ENCODE data around the gene EI24.

The EI24 gene

GRCh38 chr11:125542709-125543108, 26.6 kb upstream of the EI24 start:
- no peak for DNase-seq
- Histone ChIP-seq H3K9me3 (ENCODE audit: severe bottlenecking) (peaks cover 3% of the 10 kb centered on the region), H3K36me3 (no peaks in the 10 kb centered on the region), H3K27ac (no peak overlapping the region), H3K27me3 (ENCODE audit: insufficient read depth, low read depth, severe bottlenecking) (no peaks in the 10 kb centered on the region), H3K4me3 (ENCODE audit: low read depth, low read length) (no peak overlapping the region)
- no peak for TF ChIP-seq CTCF (IDR thresholded peaks at IDR 0.05; ENCODE audit: low read depth, low read length)

- Histone ChIP-seq H3K9me3 (ENCODE audit: severe bottlenecking) (peaks cover 27% of the 10 kb centered on the region), H3K36me3 (no peaks in the 10 kb centered on the region), H3K4me3 (ENCODE audit: low read depth, low read length) (no peak overlapping the region), H3K27me3 (ENCODE audit: insufficient read depth, low read depth, severe bottlenecking) (no peaks in the 10 kb centered on the region), H3K27ac (no peak overlapping the region)
- no peak for TF ChIP-seq CTCF (IDR thresholded peaks at IDR 0.05; ENCODE audit: low read depth, low read length)
- no peak for DNase-seq
Observed at GRCh38 chr11:125550780-125551179, 18.5 kb upstream of the EI24 start.

- Histone ChIP-seq H3K9me3 (ENCODE audit: severe bottlenecking) (peaks cover 27% of the 10 kb centered on the region), H3K27me3 (ENCODE audit: insufficient read depth, low read depth, severe bottlenecking) (no peaks in the 10 kb centered on the region), H3K4me3 (ENCODE audit: low read depth, low read length) (no peak overlapping the region), H3K36me3 (no peaks in the 10 kb centered on the region), H3K27ac (no peak overlapping the region)
- no peak for DNase-seq
- no peak for TF ChIP-seq CTCF (IDR thresholded peaks at IDR 0.05; ENCODE audit: low read depth, low read length)
Observed at GRCh38 chr11:125551835-125552342, 17.4 kb upstream of the EI24 start.

GRCh38 chr11:125552927-125553326, 16.4 kb upstream of the EI24 start:
- Histone ChIP-seq H3K36me3 (no peaks in the 10 kb centered on the region), H3K4me3 (ENCODE audit: low read depth, low read length) (no peak overlapping the region), H3K27me3 (ENCODE audit: insufficient read depth, low read depth, severe bottlenecking) (no peaks in the 10 kb centered on the region), H3K27ac (no peak overlapping the region), H3K9me3 (ENCODE audit: severe bottlenecking) (peaks cover 27% of the 10 kb centered on the region)
- no peak for DNase-seq
- TF ChIP-seq CTCF (IDR thresholded peaks at IDR 0.05; ENCODE audit: low read depth, low read length) = no peak

- Histone ChIP-seq H3K9me3 (ENCODE audit: severe bottlenecking) (peaks cover 27% of the 10 kb centered on the region), H3K36me3 (no peaks in the 10 kb centered on the region), H3K4me3 (ENCODE audit: low read depth, low read length) (no peak overlapping the region), H3K27ac (no peak overlapping the region), H3K27me3 (ENCODE audit: insufficient read depth, low read depth, severe bottlenecking) (no peaks in the 10 kb centered on the region)
- DNase-seq = no peak
- TF ChIP-seq CTCF (IDR thresholded peaks at IDR 0.05; ENCODE audit: low read depth, low read length) = no peak
Observed at GRCh38 chr11:125553357-125553756, 15.9 kb upstream of the EI24 start.

- no peak for TF ChIP-seq CTCF (IDR thresholded peaks at IDR 0.05; ENCODE audit: low read depth, low read length)
Observed at GRCh38 chr11:125554038-125554437, 15.2 kb upstream of the EI24 start.

More at GRCh38 chr11:125554038-125554437, 15.2 kb upstream of the EI24 start:
- Histone ChIP-seq H3K36me3 (no peaks in the 10 kb centered on the region), H3K4me3 (ENCODE audit: low read depth, low read length) (no peak overlapping the region), H3K27me3 (ENCODE audit: insufficient read depth, low read depth, severe bottlenecking) (no peaks in the 10 kb centered on the region), H3K9me3 (ENCODE audit: severe bottlenecking) (peaks cover 27% of the 10 kb centered on the region), H3K27ac (no peak overlapping the region)
- DNase-seq = no peak

All from WERI-Rb-1 (cell line).